IMR-90 (cell line): ENCODE measurements around the gene ILF3. TPM values are rescaled to one million over a fixed set of nuclear protein-coding genes. Genes with fewer than 3 reads are reported as not detected.

Experiments
- ATAC-seq: fragments of 200-7000 bp; cut with Tn5 transposase; 2 replicates; pipeline ENCODE4 v1.9.1; 2020; ENCODE audit warnings: low read depth, mild to moderate bottlenecking, moderate library complexity
- BruUV-seq: library from RNA; stranded (reverse); fragments of 400-500 nt; replicated peaks from 2 replicates; lab custom pipeline; 2021; lab: Mats Ljungman, UMichigan
- CTCF ChIA-PET: fragments of 300-600 bp; formaldehyde crosslinking; extraction: SDS; loops from one replicate; lab custom pipeline; 2021; ENCODE audit warnings: antibody characterized with exemption; lab: Yijun Ruan, JAX
- POLR2A ChIA-PET: fragments of 300-600 bp; sonication (Branson Sonifier 250); formaldehyde crosslinking; loops from one replicate; lab custom pipeline; 2022; ENCODE audit warnings: antibody characterized with exemption; ENCODE audit not compliant: unreplicated experiment; lab: Charles Lee
- DNase-seq: peaks from one replicate; pipeline ENCODE4 v3.0.0; 2013
- H2AFZ ChIP-seq: replicated peaks from 2 replicates; pipeline ENCODE3; 2013; ENCODE audit warnings: low read length, mild to moderate bottlenecking; ENCODE audit not compliant: poor library complexity
- H2AK5ac ChIP-seq: 2 replicates; pipeline ENCODE4 v1.6.1; 2013; ENCODE audit warnings: low read depth, low read length, inconsistent platforms
- H2AK9ac ChIP-seq: replicated peaks from 2 replicates; pipeline ENCODE3; 2013; ENCODE audit warnings: mild to moderate bottlenecking, low read depth, low read length, moderate library complexity; ENCODE audit not compliant: poor library complexity
- H2BK120ac ChIP-seq: 2 replicates; pipeline ENCODE4 v1.6.1; 2013; ENCODE audit warnings: low read depth, low read length, inconsistent platforms
- H2BK15ac ChIP-seq: 3 replicates; pipeline ENCODE4 v1.6.1; 2013; ENCODE audit warnings: low read depth, low read length, inconsistent platforms
- H2BK20ac ChIP-seq: 2 replicates; pipeline ENCODE4 v1.6.1; 2013; ENCODE audit warnings: low read depth, mild to moderate bottlenecking, inconsistent platforms, low read length, moderate library complexity
- H2BK5ac ChIP-seq: 2 replicates; pipeline ENCODE4 v1.6.1; 2013; ENCODE audit warnings: mild to moderate bottlenecking, low read depth, low read length, inconsistent platforms; ENCODE audit not compliant: poor library complexity, severe bottlenecking
- H3K14ac ChIP-seq: replicated peaks from 2 replicates; pipeline ENCODE4 v1.6.1; 2013; ENCODE audit warnings: low read depth, low read length, inconsistent platforms
- H3K18ac ChIP-seq: 2 replicates; pipeline ENCODE4 v1.6.1; 2013; ENCODE audit warnings: low read depth, low read length, control low read depth
- H3K23ac ChIP-seq: 2 replicates; pipeline ENCODE4 v1.6.1; 2013; ENCODE audit warnings: low read depth, low read length, inconsistent platforms
- H3K27ac ChIP-seq: 2 replicates; pipeline ENCODE4 v1.5.1; 2013; ENCODE audit warnings: mild to moderate bottlenecking, control low read depth, low read length; ENCODE audit not compliant: insufficient read depth
- H3K27me3 ChIP-seq: 2 replicates; pipeline ENCODE4 v1.6.1; 2013; ENCODE audit warnings: low read length; ENCODE audit not compliant: control insufficient read depth, insufficient read depth
- H3K36me3 ChIP-seq: 2 replicates; pipeline ENCODE4 v1.6.1; 2013; ENCODE audit warnings: low read length, mixed read lengths; ENCODE audit not compliant: control insufficient read depth, insufficient read depth
- H3K4ac ChIP-seq: 2 replicates; pipeline ENCODE4 v1.6.1; 2013; ENCODE audit warnings: low read depth, low read length, inconsistent platforms
- H3K4me1 ChIP-seq: 2 replicates; pipeline ENCODE4 v1.6.1; 2013; ENCODE audit warnings: low read length, mixed read lengths; ENCODE audit not compliant: control insufficient read depth, insufficient read depth
- H3K4me2 ChIP-seq: 2 replicates; pipeline ENCODE4 v1.6.1; 2013; ENCODE audit warnings: low read depth, mild to moderate bottlenecking, control low read depth, low read length, moderate library complexity
- H3K4me3 ChIP-seq: 2 replicates; pipeline ENCODE4 v1.5.1; 2013; ENCODE audit warnings: low read depth, mild to moderate bottlenecking, control low read depth, low read length, moderate library complexity; ENCODE audit not compliant: insufficient read depth
- H3K56ac ChIP-seq: 2 replicates; pipeline ENCODE4 v1.6.1; 2013; ENCODE audit warnings: low read length, inconsistent platforms; ENCODE audit not compliant: insufficient read depth; ENCODE audit errors: extremely low read depth
- H3K79me1 ChIP-seq, 2 experiments: 2 replicates each; pipeline ENCODE4 v1.6.1; 2013; ENCODE audit warnings: low read length in 2 of 2, inconsistent platforms in 1 of 2, low read depth in 1 of 2
- H3K9ac ChIP-seq: 2 replicates; pipeline ENCODE4 v1.6.1; 2013; ENCODE audit warnings: low read depth, low read length, control low read depth
- H3K9me1 ChIP-seq: 2 replicates; pipeline ENCODE4 v1.6.1; 2013; ENCODE audit warnings: low read length, inconsistent platforms; ENCODE audit not compliant: insufficient read depth
- H3K9me3 ChIP-seq: 2 replicates; pipeline ENCODE4 v1.6.1; 2013; ENCODE audit warnings: low read length; ENCODE audit not compliant: control insufficient read depth, insufficient read depth
- H4K20me1 ChIP-seq: 2 replicates; pipeline ENCODE4 v1.6.1; 2013; ENCODE audit warnings: low read length, inconsistent platforms; ENCODE audit not compliant: insufficient read depth
- H4K5ac ChIP-seq: 2 replicates; pipeline ENCODE4 v1.6.1; 2013; ENCODE audit warnings: mild to moderate bottlenecking, low read depth, low read length, control low read depth
- H4K8ac ChIP-seq, 2 experiments: 2 replicates each; pipeline ENCODE4 v1.6.1; 2013; ENCODE audit warnings: low read depth in 2 of 2, low read length in 2 of 2, control low read depth in 1 of 2, inconsistent platforms in 1 of 2
- H4K91ac ChIP-seq: 2 replicates; pipeline ENCODE4 v1.6.1; 2013; ENCODE audit warnings: low read depth, low read length, inconsistent platforms; ENCODE audit not compliant: insufficient read depth
- CTCF ChIP-seq: conservative IDR thresholded peaks from 2 replicates; pipeline ENCODE4 v1.5.1; 2012; ENCODE audit warnings: mild to moderate bottlenecking, low read depth, low read length, improper control_type of control experiment
- ELK1 ChIP-seq: fragments of 150-350 bp; IDR thresholded peaks from 2 replicates; pipeline ENCODE4 v1.6.1; 2016; ENCODE audit warnings: low read depth, mild to moderate bottlenecking, low read length, moderate library complexity, borderline replicate concordance
- MXI1 ChIP-seq: IDR thresholded peaks from 2 replicates; pipeline ENCODE4 v1.6.1; 2012; ENCODE audit warnings: low read depth, mild to moderate bottlenecking, low read length, moderate library complexity, borderline replicate concordance
- NFE2L2 ChIP-seq: fragments of 150-350 bp; IDR thresholded peaks from 2 replicates; pipeline ENCODE4 v1.6.1; 2016; ENCODE audit warnings: low read depth, mild to moderate bottlenecking, low read length
- RFX5 ChIP-seq: IDR thresholded peaks from 2 replicates; pipeline ENCODE4 v1.8.0; 2012; ENCODE audit warnings: low read depth, mild to moderate bottlenecking, low read length, moderate library complexity
- USF2 ChIP-seq: fragments of 150-350 bp; IDR thresholded peaks from 2 replicates; pipeline ENCODE4 v1.6.1; 2017; ENCODE audit warnings: mild to moderate bottlenecking, antibody characterized with exemption, low read length, low read depth
- WGBS, 2 experiments: methylation state at CpG; one replicate each; pipeline versions ENCODE4 v1.1.5 to v1.1.7; 2013; ENCODE audit warnings: missing lambda C conversion rate in 2 of 2; ENCODE audit not compliant: insufficient read length in 1 of 2; ENCODE audit errors: extremely low coverage in 2 of 2; 5-methylcytosine and 5-hydroxymethylcytosine counted together
- dilution Hi-C: fragments of 300-500 bp; cut with HindIII; formaldehyde crosslinking; loops from one replicate; pipeline ENCODE4 v1.14.3; 2018; ENCODE audit warnings: low sequenced_read_pairs; ENCODE audit not compliant: unreplicated experiment
- in situ Hi-C: fragments of 300-500 bp; cut with MboI; formaldehyde crosslinking; loops from 3 replicates; pipeline ENCODE4 v1.14.3; 2019; ENCODE audit warnings: low sequenced_read_pairs, inconsistent platforms, mixed read lengths
- intact Hi-C: fragments of 100-400 bp; cut with micrococcal nuclease; formaldehyde crosslinking; loops from 2 replicates; pipeline ENCODE4 v1.10.0; 2022
- polyA plus RNA-seq, 3 experiments: library from polyadenylated mRNA; depleted of rRNA; stranded (reverse); fragments of >200 nt; gene quantifications; 2 replicates each; pipeline ENCODE4 v1.2.3, GENCODE V29; 2012; ENCODE audit warnings: low replicate concordance in 1 of 3
- total RNA-seq: library from RNA; depleted of rRNA; stranded (reverse); fragments of >200 nt; gene quantifications from 2 replicates; pipeline ENCODE4 v1.2.3, GENCODE V29; 2012

ILF3 gene
- total and polyA plus RNA-seq, 2 of the 4 experiments (the other 2 are of a cell fraction), result 120 to 166 TPM

GRCh38 chr19:10677751-10678150 lies 23.6 kb downstream of the ILF3 start:
- H4K8ac ChIP-seq, result no peak overlapping the region
- intact Hi-C loops, result no loop called here
- DNase-seq (no peak), ATAC-seq (no peak)
- H2BK120ac ChIP-seq, result no peak overlapping the region
- in situ Hi-C loops, result no loop called here
- H3K14ac ChIP-seq, result no peak overlapping the region
- H2BK5ac ChIP-seq, result no peak overlapping the region
- no peak overlapping the region for H4K91ac ChIP-seq
- no peak overlapping the region for H2AK9ac ChIP-seq
- no peaks in the 10 kb centered on the region; the same call in 1 of the 2 replicates for H3K4me1 ChIP-seq
- TF ChIP-seq MXI1 (no peak), RFX5 (no peak), USF2 (no peak), CTCF (no peak), ELK1 (no peak), NFE2L2 (no peak)
- no peaks in the 10 kb centered on the region for H3K27me3 ChIP-seq
- H3K79me1 ChIP-seq, result peaks cover 44 to 81% of the 10 kb centered on the region in 2 experiments
- POLR2A ChIA-PET, result no interaction called here
- no peak overlapping the region for H3K4ac ChIP-seq
- H3K18ac ChIP-seq, result no peak overlapping the region
- H3K27ac ChIP-seq, result no peak overlapping the region
- no peaks in the 10 kb centered on the region; the same call in 1 of the 2 replicates for H3K9me1 ChIP-seq
- no peak overlapping the region for H2AK5ac ChIP-seq
- no peak overlapping the region for H2BK20ac ChIP-seq
- H3K36me3 ChIP-seq, result peaks cover 75% of the 10 kb centered on the region
- no peak overlapping the region for H2AFZ ChIP-seq
- no TSS peak for BruUV-seq
- H3K9ac ChIP-seq, result no peak overlapping the region
- no peak overlapping the region for H3K23ac ChIP-seq
- no peaks in the 10 kb centered on the region for H3K9me3 ChIP-seq
- H3K4me3 ChIP-seq, result no peak overlapping the region
- H3K4me2 ChIP-seq, result no peak overlapping the region
- no peak overlapping the region for H4K5ac ChIP-seq
- CTCF ChIA-PET, result no interaction called here
- no peak overlapping the region for H2BK15ac ChIP-seq
- no peak overlapping the region for H3K56ac ChIP-seq
- H4K20me1 ChIP-seq, result peaks cover 83% of the 10 kb centered on the region
- dilution Hi-C loops, result no loop called here
- 80% methylated on average over 3 of the region's 13 CpGs; no CpG with 5 or more reads in 1 of the 2 experiments for WGBS, 2 experiments
